Stimulated activated CD8-positive, alpha-beta memory T cell treated with anti-CD3 and anti-CD28 coated beads, Interleukin-15, amount 100 ng/mL, for 48 hours (primary cell): ENCODE results near the gene GRM5.
"Not testable (repeated sequence)": the region's sequence is repeated elsewhere in the genome, so short reads cannot be mapped to it uniquely, and the experiment has no call there.

ENCODE experiments used
- DNase-seq, 2 donors: peaks; one replicate each; pipeline ENCODE4 v3.0.0-alpha.2; 2020; ENCODE audit warnings: low read depth in 2 of 2

GRM5 gene

GRCh38 chr11:88543902-88544655 lies 521.7 kb downstream of the GRM5 start:
- DNase-seq: peak; percentile 49 to 55

- DNase-seq: no peak
Measured at GRCh38 chr11:88541006-88541405, 524.8 kb downstream of the GRM5 start.

GRCh38 chr11:88538098-88538497 lies 527.7 kb downstream of the GRM5 start:
- no peak for DNase-seq

GRCh38 chr11:88537613-88538012 lies 528.2 kb downstream of the GRM5 start:
- no peak for DNase-seq

- DNase-seq: no peak
Measured at GRCh38 chr11:88536616-88537265, 529.0 kb downstream of the GRM5 start.

GRCh38 chr11:88535916-88536547 lies 529.8 kb downstream of the GRM5 start:
- DNase-seq: no peak

GRCh38 chr11:88535266-88535665 lies 530.5 kb downstream of the GRM5 start:
- DNase-seq: no peak

GRCh38 chr11:88534706-88535105 lies 531.1 kb downstream of the GRM5 start:
- not testable (repeated sequence) for DNase-seq

GRCh38 chr11:88534185-88534584 lies 531.6 kb downstream of the GRM5 start:
- DNase-seq: no peak

- DNase-seq: no peak
Measured at GRCh38 chr11:88533001-88533400, 532.8 kb downstream of the GRM5 start.

- DNase-seq: no peak
Measured at GRCh38 chr11:88531831-88532230, 534.0 kb downstream of the GRM5 start.

GRCh38 chr11:88529426-88529825 lies 536.4 kb downstream of the GRM5 start:
- DNase-seq: no peak

GRCh38 chr11:88523386-88524071 lies 542.3 kb downstream of the GRM5 start:
- no peak for DNase-seq

- no peak for DNase-seq
Measured at GRCh38 chr11:88522624-88523385, 543.0 kb downstream of the GRM5 start.

GRCh38 chr11:88521799-88522201 lies 544.0 kb downstream of the GRM5 start:
- no peak for DNase-seq

GRCh38 chr11:88521399-88521798 lies 544.4 kb downstream of the GRM5 start:
- no peak for DNase-seq

GRCh38 chr11:88520391-88520790 lies 545.4 kb downstream of the GRM5 start:
- no peak for DNase-seq

GRCh38 chr11:88515002-88515401 lies 550.8 kb downstream of the GRM5 start:
- no peak for DNase-seq

GRCh38 chr11:88511006-88511405 lies 554.8 kb downstream of the GRM5 start:
- DNase-seq: no peak

- DNase-seq: peak in 1 of 2 donors; percentile 16
Measured at GRCh38 chr11:88508759-88509581, 556.8 kb downstream of the GRM5 start.

- DNase-seq: no peak
Measured at GRCh38 chr11:88508418-88508758, 557.4 kb downstream of the GRM5 start.
